ENCODE data around the gene WDR83.

WDR83 gene

DNA sequence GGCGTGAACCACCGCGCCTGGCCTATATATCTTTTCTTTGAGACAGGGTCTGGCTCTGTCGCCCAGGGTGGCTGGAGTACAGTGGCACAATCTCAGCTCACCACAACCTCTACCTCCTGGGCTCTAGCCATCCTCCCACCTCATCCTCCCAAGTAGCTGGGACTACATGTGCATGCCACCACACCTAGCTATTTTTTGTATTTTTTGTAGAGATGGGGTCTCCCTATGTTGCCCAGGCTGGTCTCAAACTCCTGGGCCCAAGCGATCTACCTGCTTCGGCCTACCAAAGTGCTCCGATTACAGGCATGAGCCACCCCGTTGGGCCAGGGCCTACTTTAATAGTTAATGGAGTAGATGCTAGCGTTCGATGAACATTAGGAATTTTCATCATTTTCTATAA is 53.7 kb downstream of the WDR83 start:
- no peak for DNase-seq

DNA sequence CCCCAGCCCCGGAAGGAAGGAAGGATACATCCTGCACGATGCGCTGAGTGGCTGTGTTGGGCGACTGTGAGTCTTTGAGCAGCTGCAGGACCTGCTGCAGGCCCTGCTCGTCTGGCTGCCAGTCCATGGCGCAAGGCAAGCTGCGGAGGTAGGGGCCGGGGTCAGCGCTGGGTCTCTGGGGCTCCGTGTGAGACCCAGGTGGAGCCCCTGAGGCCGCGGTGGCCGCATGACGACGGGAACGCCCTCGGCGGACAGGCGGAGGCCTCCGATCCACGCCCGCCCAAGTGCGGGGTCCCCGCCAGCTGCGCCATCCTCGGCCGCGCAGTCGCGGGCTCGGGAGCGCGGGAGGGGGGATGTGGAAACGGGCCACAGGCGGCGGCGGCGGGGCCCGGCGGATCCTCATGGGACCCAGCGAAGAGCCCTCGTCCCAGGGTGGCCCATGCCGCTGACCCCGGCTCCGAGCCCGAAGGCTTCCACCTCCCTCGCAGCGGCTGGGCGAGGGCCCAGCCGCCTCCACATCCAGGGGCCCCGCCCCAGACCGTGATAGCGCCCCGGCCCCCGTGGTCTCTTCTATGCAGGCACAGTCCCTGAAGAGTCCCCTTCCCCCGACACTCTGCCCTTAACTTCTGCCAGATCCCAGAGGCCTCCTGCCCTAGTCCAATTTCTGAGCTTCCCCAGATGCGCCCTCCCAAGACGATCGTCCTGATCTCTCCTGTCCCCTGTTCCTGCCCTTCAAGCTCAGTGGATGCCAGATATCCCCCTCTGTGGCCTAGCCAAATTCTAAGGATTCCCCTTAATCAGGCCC is 54.4 kb downstream of the WDR83 start:
- no peak for DNase-seq

DNA sequence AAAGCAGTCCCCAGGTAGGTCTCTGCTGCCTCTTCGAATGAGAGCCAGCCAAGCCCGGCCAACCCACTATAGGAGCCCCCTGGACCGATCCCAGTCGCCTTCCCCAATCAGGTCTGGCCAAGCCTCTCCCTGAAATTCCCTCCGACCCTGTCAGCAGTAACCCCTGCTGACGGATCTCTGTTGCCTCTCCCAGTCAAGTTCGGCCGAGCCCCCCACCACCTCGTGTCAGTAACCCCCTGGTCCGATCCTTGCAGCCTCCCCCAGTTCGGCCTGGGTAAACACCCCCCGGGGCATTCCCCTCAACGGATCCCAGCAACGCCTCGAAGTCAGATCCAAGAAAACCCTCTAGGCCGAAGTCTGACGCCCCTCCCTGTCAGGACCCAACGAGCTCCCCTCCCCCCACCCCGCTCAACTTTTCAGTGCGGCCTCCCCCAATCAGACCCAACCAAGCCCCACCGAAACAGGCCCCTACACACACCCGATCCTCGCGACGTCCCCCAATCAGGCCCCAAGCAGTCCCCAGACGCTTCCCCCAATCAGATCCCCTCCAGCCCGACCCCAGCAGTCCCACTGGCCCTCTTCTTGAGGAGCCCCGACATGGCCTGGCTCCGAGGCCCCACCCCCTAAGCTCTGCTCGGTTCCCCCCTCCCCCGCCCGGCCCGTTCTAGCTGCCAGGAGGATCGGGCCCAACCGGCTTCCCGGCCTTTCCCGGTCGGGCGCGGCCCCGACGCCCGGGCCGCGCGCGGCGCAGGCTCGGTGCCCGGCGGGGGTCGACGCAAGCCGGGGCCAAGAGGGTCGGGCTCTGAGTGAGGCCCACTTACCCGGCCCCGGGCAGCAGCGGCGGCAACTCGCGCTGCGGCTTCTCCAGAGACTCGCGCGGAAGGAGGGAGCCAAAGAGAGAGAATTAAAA is 55.3 kb downstream of the WDR83 start:
- DNase-seq, result peak; percentile 84

DNA sequence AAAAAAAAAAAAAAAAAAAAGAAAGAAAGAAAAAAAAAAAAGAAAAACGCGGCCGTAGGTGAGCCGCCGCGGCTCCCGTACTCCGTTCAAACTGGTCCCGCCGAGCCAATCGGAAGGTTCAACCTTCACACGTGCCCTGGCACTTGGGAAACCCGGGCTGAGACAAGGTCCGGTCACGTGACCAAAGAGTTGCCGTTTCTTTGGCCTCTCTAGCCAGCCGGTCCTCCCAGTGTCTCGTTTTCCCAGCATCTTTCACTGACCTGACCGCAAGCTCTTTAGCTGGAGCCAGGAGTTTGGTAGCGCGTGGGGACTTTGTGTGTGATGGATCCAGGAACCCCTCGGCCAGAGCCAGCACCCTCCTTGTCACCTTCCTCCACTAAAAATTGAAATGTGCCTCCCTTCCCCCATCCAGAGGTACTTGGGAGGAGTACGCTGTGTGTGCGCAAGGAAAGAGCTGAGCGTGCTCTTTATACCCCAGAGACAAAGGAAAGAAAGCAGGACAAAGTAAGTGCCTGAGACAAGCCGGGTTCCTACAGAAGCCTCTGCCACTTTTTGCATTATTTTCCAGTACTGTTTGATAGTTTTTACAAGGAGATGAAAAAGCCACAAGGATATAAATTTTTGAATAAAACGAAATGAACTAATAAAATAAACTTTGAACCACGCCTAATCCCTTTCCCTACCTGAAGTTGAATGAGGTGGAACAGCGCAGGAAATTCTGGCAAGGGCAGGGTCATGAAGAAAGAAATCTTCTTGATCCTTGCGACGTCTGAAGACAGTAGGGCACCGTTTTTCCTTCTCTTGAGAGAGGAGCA is 56.2 kb downstream of the WDR83 start:
- peak; percentile 99 for DNase-seq

DNA sequence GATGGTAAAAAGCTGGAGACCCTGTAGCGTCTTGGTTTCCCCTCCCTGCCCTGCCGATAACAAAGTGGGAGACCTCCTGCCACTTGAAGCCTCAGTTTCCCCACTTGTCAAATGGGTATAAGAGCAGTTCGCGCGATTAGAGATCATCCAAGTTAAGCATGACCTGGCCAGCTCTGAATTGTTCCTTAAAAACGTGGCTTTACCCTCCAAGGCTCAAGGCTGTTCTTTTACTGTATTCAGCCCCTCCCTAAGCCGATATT is 56.7 kb downstream of the WDR83 start:
- DNase-seq, result no peak

DNA sequence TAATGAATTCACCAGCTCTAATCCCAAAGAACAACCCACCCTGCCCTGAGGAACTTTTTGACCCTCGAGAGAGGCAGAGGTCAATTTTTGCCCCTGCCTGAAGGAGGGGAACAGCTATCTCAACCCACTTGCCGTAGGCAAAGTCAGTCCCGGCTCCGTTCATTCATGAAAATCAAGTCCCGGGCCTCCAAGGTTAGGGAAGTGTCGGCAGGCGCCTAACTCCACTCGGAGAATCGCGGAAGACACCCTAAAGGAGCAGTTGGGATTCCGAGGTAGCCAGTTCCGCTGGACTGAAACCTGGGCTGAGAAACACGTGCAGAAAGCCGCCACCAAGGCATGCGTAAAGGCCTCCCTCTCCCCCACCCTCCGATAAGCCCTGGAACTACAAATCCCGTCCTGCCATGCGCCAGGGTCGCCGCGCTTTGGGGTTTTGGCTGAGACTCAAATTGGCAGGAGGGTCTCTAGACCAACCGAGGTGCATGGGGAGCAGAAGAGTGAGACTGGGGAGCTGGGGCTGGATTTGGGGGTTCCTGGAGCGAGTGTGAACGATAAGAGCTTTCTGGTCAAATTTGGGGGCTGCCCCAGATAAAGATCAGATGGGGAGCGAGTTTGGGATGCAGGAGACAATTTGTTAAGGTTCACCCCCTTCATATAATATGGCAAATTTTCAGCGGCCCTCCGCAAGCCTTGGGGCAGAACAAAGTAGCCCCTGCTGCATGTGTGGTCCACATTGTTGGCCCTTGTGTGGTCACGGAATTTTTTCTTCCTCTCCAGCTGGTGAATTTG is 57.2 kb downstream of the WDR83 start, which contains the start of gene TNPO2:
TSS of gene TNPO2 (minus strand) at position 292 of the 786 bp plus-strand sequence. CDS start 2,955 bp downstream, outside the sequence.
- DNase-seq, result peak; percentile 62
